ENCODE results near the gene NINL. TPM values are rescaled to one million over a fixed set of nuclear protein-coding genes. Genes with fewer than 3 reads are reported as not detected.

NINL gene
- total RNA-seq = 27.0 TPM

DNA sequence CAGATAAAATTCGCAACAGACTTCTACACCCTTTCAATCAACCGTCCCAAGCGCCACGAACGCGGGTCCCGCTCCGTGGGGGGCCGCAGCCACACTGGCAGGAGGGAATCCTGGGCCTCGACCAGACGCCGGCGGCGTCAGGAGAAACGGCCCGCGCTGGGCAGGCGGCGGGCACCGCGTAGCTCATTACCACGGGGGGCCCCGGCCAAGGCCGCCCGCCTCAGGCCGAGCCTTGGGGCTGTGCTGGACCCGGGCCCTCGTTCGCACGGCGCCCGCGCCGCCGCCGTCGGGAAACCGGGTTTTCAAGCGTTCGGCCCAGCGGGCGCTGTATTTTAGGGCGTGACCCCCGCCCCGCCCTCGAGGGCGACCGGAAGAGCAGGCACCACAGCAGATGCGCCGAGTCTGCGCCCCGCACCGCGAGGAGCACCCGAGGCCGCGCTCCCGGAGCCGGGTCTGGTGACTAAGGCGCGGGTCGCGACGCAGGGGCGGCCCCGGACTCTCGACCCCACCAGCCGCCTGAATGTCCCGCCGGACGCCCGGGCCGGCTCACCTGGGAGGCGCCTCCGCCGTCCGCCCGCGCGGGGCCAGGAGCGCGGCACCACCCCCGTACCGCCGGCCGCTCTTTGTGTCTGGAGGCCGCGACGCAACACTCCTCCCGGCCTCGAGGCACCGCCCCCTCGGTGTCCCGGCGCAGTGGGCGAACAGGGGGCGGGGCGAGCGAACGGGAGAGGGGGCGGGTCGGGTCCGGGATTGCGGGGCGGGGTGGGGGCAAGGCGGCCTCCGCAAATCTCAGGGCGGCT, at the start of gene NINL:
NINL (minus strand) TSS at position 627 of the 800 bp plus-strand sequence. CDS start 58,944 bp downstream, outside the sequence.

GRCh38 chr20:25623736-25624499, 38.6 kb upstream of the NINL start, which contains the start of gene NANP:
Gene NANP, minus strand, starts transcription at chr20:25624014. Its CDS starts 66 bp downstream, at chr20:25623948.

GRCh38 chr20:25407311-25408169, 177.8 kb downstream of the NINL start, which contains the start of gene GINS1:
Gene GINS1, plus strand, starts transcription at chr20:25407673. Its CDS starts 148 bp downstream, at chr20:25407821.

Small RNA genes within 50 kb of the gene (small RNA-seq; reads per million reads assigned to genes)
- not detected for gene RNU6ATAC17P (ENCODE audit: low replicate concordance)

Other genes with a start within 250 kb of the NINL start
- gene ABHD12, start 194.7 kb downstream of the NINL start, total RNA-seq = 47.0 TPM
- 8.0 TPM for gene GINS1, start 177.9 kb downstream of the NINL start, total RNA-seq
- 5.6 TPM for gene NANP, start 38.5 kb upstream of the NINL start, total RNA-seq
- 19.8 TPM for gene ZNF337, start 111.3 kb upstream of the NINL start, total RNA-seq